Measurements from ENCODE around the gene TECPR2. TPM values are rescaled to one million over a fixed set of nuclear protein-coding genes. Genes with fewer than 3 reads are reported as not detected.

The TECPR2 gene
- total and polyA plus RNA-seq, 4 donors, result 2.0 to 12.6 (median 5.2) TPM

- peaks cover 0 to 5% (median 2%) of the 10 kb centered on the region in 4 donors for H3K9me3 ChIP-seq (ENCODE audit: control insufficient read depth in 4 of 4, low read length in 3 of 4)
- no peak overlapping the region for H3K4me3 ChIP-seq (ENCODE audit: low read depth in 1 of 3, low read length in 3 of 3)
- H3K36me3 ChIP-seq (ENCODE audit: control insufficient read depth in 4 of 4, insufficient read depth in 3 of 4, low read depth in 1 of 4, low read length in 3 of 4), result peaks cover 0 to 6% (median 5%) of the 10 kb centered on the region in 4 donors
- no peaks in the 10 kb centered on the region for H3K27me3 ChIP-seq (ENCODE audit: control insufficient read depth in 4 of 4, insufficient read depth in 4 of 4, low read length in 3 of 4)
- no peak overlapping the region for H3K27ac ChIP-seq (ENCODE audit: low read depth in 1 of 2, low read length in 2 of 2)
- H3K4me1 ChIP-seq (ENCODE audit: control insufficient read depth in 4 of 4, insufficient read depth in 4 of 4, low read length in 3 of 4), result no peaks in the 10 kb centered on the region
- WGBS, result 97% methylated on average over 7 of the region's 7 CpGs
- DNase-seq (ENCODE audit: low spot score), result no peak
- H3K9ac ChIP-seq (ENCODE audit: low read depth in 1 of 2, low read length in 2 of 2), result no peak overlapping the region
- TF ChIP-seq ATF3 (IDR thresholded peaks at IDR 0.05), result no peak
- TF ChIP-seq FOXA1 (IDR thresholded peaks at IDR 0.05), result no peak
- no peak for TF ChIP-seq TAF1 (conservative IDR thresholded peaks at IDR 0.05)
- TF ChIP-seq HNF4G (IDR thresholded peaks at IDR 0.05), result no peak
- no peak for TF ChIP-seq RXRA (IDR thresholded peaks at IDR 0.05)
These were observed 44.5 kb downstream of the TECPR2 start for GRCh38 chr14:102407258-102407657.

- TF ChIP-seq SP1 (IDR thresholded peaks at IDR 0.05), result no peak
- no peak for TF ChIP-seq FOXA1 (IDR thresholded peaks at IDR 0.05)
- no peak for TF ChIP-seq FOXA2 (IDR thresholded peaks at IDR 0.05)
- TF ChIP-seq NR2F2 (IDR thresholded peaks at IDR 0.05), result no peak
- TF ChIP-seq YY1 (IDR thresholded peaks at IDR 0.05), result no peak
- no peak for TF ChIP-seq MAX (IDR thresholded peaks at IDR 0.05)
- no peak for TF ChIP-seq REST (IDR thresholded peaks at IDR 0.05)
- no peak for TF ChIP-seq EGR1 (IDR thresholded peaks at IDR 0.05; ENCODE audit: low read depth in 2 of 2)
- TF ChIP-seq JUND (IDR thresholded peaks at IDR 0.05), result no peak
- TF ChIP-seq GABPA (IDR thresholded peaks at IDR 0.05 in 1 of 2, conservative IDR thresholded peaks at IDR 0.05 in 1 of 2), result no peak
- TF ChIP-seq HNF4G (IDR thresholded peaks at IDR 0.05), result no peak
- no peak for TF ChIP-seq TAF1 (conservative IDR thresholded peaks at IDR 0.05)
- no peak for TF ChIP-seq CTCF (IDR thresholded peaks at IDR 0.05; ENCODE audit: low read depth, low read length, missing input control)
- no peak for TF ChIP-seq ATF3 (IDR thresholded peaks at IDR 0.05)
- TF ChIP-seq ZBTB33 (IDR thresholded peaks at IDR 0.05), result no peak
- H3K9ac ChIP-seq (ENCODE audit: low read depth in 1 of 2, low read length in 2 of 2), result no peak overlapping the region
- no peak for DNase-seq (ENCODE audit: low spot score)
- H3K4me1 ChIP-seq (ENCODE audit: control insufficient read depth in 4 of 4, insufficient read depth in 4 of 4, low read length in 3 of 4), result no peaks in the 10 kb centered on the region
- no peak overlapping the region for H3K4me3 ChIP-seq (ENCODE audit: low read depth in 1 of 3, low read length in 3 of 3)
- no peak overlapping the region for H3K27ac ChIP-seq (ENCODE audit: low read depth in 1 of 2, low read length in 2 of 2)
- no peaks in the 10 kb centered on the region for H3K27me3 ChIP-seq (ENCODE audit: control insufficient read depth in 4 of 4, insufficient read depth in 4 of 4, low read length in 3 of 4)
- peaks cover 0 to 6% (median 5%) of the 10 kb centered on the region in 4 donors for H3K36me3 ChIP-seq (ENCODE audit: control insufficient read depth in 4 of 4, insufficient read depth in 3 of 4, low read depth in 1 of 4, low read length in 3 of 4)
- H3K9me3 ChIP-seq (ENCODE audit: control insufficient read depth in 4 of 4, low read length in 3 of 4), result no peaks in the 10 kb centered on the region
These were observed 46.0 kb downstream of the TECPR2 start for GRCh38 chr14:102408724-102409123.
